HG02943 (cell line): ENCODE data around the gene MUSK.
"Not testable (repeated sequence)": the region's sequence is repeated elsewhere in the genome, so short reads cannot be mapped to it uniquely, and the experiment has no call there.

ENCODE experiments used
- ATAC-seq: cut with Tn5 transposase; IDR thresholded peaks from one replicate; pipeline ENCODE4 v1.9.1; 2021; ENCODE audit warnings: mild to moderate bottlenecking, low read depth, moderate library complexity; ENCODE audit not compliant: unreplicated experiment

MUSK gene

DNA sequence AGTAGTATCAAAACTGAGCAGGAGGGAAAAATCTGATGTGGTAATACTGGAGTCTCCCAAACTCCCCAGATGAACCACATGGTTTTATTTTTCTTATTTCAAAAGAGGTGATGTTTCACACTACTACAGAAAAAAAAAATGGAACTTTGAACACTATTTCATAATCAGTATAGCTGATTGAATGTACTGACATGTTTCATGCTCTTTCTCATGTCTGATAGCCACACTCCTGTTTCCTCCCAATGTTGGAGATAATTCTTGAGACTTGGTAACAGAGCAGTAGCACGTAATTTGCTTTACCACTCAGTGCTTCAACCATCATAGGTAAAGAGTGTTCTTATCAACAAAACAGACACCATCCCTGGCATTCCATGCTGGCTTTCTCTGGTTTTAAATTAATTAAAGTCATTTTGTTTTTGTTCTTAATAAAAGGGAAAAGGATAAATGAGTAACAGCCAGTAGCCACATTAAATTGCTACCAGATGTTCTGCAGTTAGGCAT is 85.2 kb downstream of the MUSK start:
- ATAC-seq, result no peak

GRCh38 chr9:110755179-110755578 is 86.6 kb downstream of the MUSK start:
- no peak for ATAC-seq

- ATAC-seq, result no peak
Measured at GRCh38 chr9:110758201-110758600, 89.6 kb downstream of the MUSK start.

- ATAC-seq, result no peak
Measured at GRCh38 chr9:110762783-110763182, 94.2 kb downstream of the MUSK start.

DNA sequence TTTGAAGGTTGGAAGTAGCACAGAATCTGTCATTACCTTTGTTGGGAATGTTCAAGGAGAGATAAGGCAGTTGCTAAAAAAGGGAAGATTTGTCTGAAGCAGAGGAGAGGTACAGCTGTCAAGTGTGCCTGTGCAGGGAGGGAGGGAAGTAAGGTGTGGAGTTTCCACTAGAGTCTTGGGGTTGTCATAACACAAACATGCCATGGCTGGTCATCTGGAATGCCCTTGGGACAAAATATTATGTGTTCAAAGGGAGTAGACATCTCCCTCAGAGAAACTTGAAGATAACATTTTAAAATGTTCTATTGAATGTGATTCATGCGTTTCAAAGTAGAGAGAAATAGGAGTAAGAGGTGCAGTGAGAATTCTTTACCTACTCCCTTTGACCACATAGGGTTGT is 95.0 kb downstream of the MUSK start:
- no peak for ATAC-seq

DNA sequence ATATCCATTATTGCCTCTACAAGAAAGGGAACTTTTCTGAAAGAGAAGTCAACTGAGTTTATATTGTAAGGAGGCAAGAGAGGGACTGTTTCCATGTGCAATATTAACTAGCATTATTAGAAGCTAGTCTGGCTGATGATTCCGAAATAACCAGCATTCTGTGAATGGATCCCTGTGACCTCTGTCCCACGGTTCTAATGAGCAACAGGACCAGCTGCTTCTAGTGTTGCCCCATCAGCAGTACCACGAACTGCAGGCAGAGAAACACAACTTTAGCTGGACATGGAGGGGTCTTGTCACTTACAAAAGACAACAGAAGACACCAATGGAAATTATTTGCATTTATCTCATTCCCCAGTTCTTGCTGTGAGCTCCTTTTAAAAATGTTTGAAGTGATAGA is 95.4 kb downstream of the MUSK start:
- no peak for ATAC-seq

GRCh38 chr9:110765926-110766325 is 97.3 kb downstream of the MUSK start:
- ATAC-seq, result no peak

DNA sequence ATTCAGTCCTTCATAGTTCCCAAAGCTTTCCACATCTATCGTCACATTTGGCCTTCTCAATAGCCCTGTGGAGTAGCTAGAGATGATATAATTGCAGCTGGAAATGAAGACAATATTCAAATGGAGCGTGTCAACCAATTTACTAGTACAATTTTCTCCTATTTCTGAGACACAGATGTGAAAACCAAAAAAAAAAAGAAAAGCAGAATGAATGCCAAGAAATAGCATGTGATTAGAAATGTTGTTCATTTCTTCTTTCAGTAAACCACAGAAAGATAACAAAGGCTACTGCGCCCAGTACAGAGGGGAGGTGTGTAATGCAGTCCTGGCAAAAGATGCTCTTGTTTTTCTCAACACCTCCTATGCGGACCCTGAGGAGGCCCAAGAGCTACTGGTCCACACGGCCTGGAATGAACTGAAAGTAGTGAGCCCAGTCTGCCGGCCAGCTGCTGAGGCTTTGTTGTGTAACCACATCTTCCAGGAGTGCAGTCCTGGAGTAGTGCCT is 99.0 kb downstream of the MUSK start:
- no peak for ATAC-seq

- no peak for ATAC-seq
Measured at GRCh38 chr9:110768886-110769285, 100.3 kb downstream of the MUSK start.

DNA sequence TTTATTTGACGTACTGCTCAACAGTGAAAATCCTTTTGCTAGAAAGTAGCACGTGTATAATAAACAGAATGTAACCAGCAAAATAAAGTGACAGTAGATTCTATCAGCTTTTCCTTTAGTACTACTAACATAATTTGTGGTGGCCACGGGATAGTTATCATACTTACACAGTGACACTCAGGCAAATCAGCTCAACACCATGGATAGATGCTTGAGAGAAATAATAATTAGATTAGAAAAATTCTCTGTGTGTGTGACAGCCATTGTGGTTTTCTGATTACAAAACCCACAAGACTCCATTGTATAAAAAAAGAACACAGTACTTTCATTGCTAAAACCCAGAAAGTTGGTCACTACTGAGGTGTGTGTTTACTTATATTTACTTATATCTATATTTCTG is 101.1 kb downstream of the MUSK start:
- ATAC-seq, result no peak

GRCh38 chr9:110775724-110776123 is 107.1 kb downstream of the MUSK start:
- no peak for ATAC-seq

DNA sequence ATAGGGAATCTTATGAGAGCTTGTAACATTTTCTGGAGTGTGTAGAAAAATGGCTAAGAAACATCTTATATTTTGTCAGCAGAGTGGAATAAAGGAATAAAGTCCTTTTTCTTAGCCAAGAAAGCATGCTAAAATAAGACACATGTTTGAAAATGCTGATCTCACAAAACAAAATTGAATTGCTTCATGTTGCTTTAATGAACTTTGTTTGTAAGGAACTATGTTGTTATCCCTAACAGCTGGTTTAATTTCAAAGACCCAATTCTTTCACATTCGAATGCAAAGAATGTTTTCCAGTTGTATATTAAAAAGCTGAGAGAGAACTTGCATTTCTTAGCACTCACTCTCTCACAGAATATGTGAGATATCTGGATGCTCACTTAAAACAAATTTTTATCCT is 107.6 kb downstream of the MUSK start:
- ATAC-seq, result no peak

- no peak for ATAC-seq
Measured at GRCh38 chr9:110777196-110777875, 108.7 kb downstream of the MUSK start.

DNA sequence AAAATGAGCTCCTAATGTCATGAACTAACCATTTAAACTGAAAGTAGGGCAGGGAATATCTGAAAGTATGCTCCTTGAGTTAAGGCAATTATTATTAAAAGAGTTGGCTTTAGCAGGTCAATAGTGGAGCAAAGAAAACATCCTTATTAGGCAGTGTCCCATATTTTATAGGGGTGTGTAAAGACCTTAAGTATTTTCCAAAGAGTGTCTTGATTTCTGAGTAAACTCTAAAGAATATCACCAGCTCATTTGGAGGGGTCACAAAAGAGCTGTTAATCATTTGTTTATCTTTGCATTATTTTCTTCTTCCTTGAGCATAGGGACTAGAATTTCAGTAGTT is 109.3 kb downstream of the MUSK start:
- ATAC-seq, result no peak

DNA sequence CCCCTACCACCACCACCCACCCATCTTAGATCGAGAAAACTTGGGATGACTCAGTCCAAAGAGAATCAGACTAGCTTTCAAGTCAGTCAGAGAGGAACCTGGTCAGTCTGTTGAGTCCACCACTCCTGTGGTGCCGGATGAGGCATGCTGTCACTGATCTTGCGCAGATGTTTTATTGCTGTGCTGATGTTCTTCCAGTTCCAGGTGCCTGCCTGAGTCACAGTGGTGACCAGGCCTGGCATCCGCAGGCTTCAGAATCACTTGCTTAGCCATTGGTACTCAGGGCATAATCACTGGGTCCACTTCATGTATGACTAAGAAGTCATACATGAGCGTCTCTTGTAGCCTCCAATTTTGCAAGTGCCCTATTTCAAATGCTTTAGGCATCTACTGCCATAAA is 114.1 kb downstream of the MUSK start:
- no peak for ATAC-seq

- no peak for ATAC-seq
Measured at GRCh38 chr9:110784309-110784708, 115.7 kb downstream of the MUSK start.

- ATAC-seq, result no peak
Measured at GRCh38 chr9:110785166-110785565, 116.6 kb downstream of the MUSK start.

- not testable (repeated sequence) for ATAC-seq
Measured at GRCh38 chr9:110788396-110788795, 119.8 kb downstream of the MUSK start.

GRCh38 chr9:110788871-110789270 is 120.3 kb downstream of the MUSK start:
- no peak for ATAC-seq

DNA sequence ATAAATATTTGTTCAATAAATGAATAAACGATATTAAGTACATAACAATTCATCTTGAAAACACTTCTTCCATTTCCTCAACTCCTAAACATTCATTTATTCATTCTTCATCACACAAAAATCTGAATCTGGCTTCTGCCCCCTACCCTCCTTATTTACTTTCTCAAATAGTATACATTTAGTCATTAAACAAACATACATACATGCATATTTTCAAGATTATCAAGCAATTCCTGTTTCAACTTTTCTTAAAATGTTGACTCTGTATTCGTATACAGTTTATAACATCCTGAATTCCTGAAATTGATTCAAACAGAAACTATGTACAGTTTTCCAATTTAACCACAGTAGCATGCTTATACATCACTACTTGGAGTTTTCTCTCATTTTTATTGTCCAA is 129.0 kb downstream of the MUSK start:
- no peak for ATAC-seq

DNA sequence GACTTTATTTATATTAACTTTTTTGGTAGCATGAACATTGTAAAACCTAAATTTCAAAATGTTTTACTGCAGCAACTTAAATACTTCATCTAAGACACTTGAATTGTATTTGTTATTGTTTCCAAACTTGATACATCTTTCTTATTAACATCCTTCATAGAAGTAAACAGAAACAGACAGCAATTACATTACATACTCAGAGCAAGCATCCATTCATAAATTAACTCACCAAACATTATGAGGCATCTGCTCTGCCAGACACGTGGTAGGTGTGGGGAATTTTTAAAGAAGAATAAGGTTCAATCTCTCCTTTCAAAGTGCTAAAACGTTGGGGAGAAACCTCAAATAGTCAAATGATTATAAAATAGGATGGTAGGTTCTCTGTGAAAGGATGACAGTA is 130.8 kb downstream of the MUSK start:
- ATAC-seq, result no peak

DNA sequence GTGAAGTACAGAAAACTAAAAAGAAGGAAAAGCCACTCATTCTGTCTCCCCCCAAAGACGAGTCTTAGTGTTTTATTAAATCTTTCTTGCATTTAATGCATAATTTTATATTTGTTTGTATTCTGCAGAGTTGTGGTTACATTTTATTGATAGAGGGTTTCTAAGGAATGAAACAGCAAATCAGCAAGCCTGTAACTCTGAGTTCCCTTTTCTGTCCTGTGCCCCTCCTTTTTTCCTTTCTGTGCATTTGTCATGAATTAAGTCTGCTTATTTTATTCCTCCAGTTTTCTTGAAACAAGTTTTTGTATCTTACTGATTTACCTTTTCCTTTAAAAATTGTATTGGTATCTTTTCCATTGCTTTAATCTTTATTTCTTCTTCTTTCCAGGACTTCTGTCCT is 132.8 kb downstream of the MUSK start:
- no peak for ATAC-seq
